ENCODE measurements around the gene MCM6.

The MCM6 gene

GRCh38 chr2:135790423-135790822, 85.8 kb downstream of the MCM6 start:
- DNase-seq (ENCODE audit: low read depth), result no peak
- H3K4me3 ChIP-seq (ENCODE audit: low read depth, low read length), result no peak overlapping the region
- no peak for TF ChIP-seq CTCF (IDR thresholded peaks at IDR 0.05; ENCODE audit: low read depth, low read length, missing control alignments)

Measured in GM12864 (cell line).